Measurements from ENCODE around the gene ZNF799.
"Not testable (repeated sequence)": the region's sequence is repeated elsewhere in the genome, so short reads cannot be mapped to it uniquely, and the experiment has no call there.

ZNF799 gene

DNA sequence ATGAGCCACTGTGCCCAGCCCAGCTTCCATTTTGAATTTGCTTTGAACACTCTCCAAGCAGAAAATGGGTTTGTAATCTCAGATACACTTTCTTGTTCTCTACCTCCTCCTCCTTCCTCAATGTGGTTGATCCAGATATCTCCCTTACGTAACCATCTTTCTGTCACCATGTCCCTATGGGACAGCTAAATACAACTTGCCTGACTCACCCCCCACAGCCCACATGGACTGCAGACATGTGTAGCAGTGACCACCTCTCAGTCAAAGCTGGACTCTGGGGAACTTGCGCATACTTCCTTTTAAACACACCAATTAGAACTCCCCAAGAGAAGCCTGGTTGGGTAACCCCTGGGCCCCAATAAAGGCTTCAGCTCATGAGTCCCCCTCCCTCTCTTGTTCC lies 10.8 kb upstream of the ZNF799 start:
- H3K9me3 ChIP-seq (ENCODE audit: control insufficient read depth, low read length), result no peaks in the 10 kb centered on the region

GRCh38 chr19:12399901-12400632 lies 1.0 kb downstream of the ZNF799 start:
- WGBS, 2 experiments (ENCODE audit: insufficient coverage in 2 of 2), result 2 to 10% methylated on average over 14 to 15 of the region's 23 CpGs
- peak overlapping the region; percentile 69 for H3K27ac ChIP-seq (ENCODE audit: low read depth, low read length, severe bottlenecking)
- H3K4me3 ChIP-seq (ENCODE audit: extremely low read depth, insufficient read depth, low read length, poor library complexity, severe bottlenecking), result peak overlapping the region; percentile 65

More for the DNA sequence above, 10.8 kb upstream of the ZNF799 start:
- WGBS, 2 experiments (ENCODE audit: insufficient coverage in 2 of 2), result 75 to 91% methylated on average over 1 to 2 of the region's 2 CpGs
- H3K4me3 ChIP-seq (ENCODE audit: extremely low read depth, insufficient read depth, low read length, poor library complexity, severe bottlenecking), result no peak overlapping the region
- H3K27ac ChIP-seq (ENCODE audit: low read depth, low read length, severe bottlenecking), result no peak overlapping the region
- no peaks in the 10 kb centered on the region for H3K36me3 ChIP-seq (ENCODE audit: control insufficient read depth, insufficient read depth, low read length)
- H3K4me1 ChIP-seq (ENCODE audit: control insufficient read depth, insufficient read depth, low read length, poor library complexity, severe bottlenecking), result no peaks in the 10 kb centered on the region

GRCh38 chr19:12391148-12391547 lies 9.9 kb downstream of the ZNF799 start:
- H3K27ac ChIP-seq (ENCODE audit: low read depth, low read length, severe bottlenecking); H3K4me3 ChIP-seq (ENCODE audit: extremely low read depth, insufficient read depth, low read length, poor library complexity, severe bottlenecking); H3K4me1 ChIP-seq (ENCODE audit: control insufficient read depth, insufficient read depth, low read length, poor library complexity, severe bottlenecking): not testable (repeated sequence)
- WGBS, 2 experiments (ENCODE audit: insufficient coverage in 2 of 2), result 89 to 95% methylated on average over 5 to 6 of the region's 6 CpGs
- Histone ChIP-seq H3K9me3 (ENCODE audit: control insufficient read depth, low read length) (peaks cover 21% of the 10 kb centered on the region), H3K36me3 (ENCODE audit: control insufficient read depth, insufficient read depth, low read length) (peaks cover 45% of the 10 kb centered on the region)

More at GRCh38 chr19:12399901-12400632, 1.0 kb downstream of the ZNF799 start:
- not testable (repeated sequence) for H3K36me3 ChIP-seq (ENCODE audit: control insufficient read depth, insufficient read depth, low read length); H3K9me3 ChIP-seq (ENCODE audit: control insufficient read depth, low read length); H3K4me1 ChIP-seq (ENCODE audit: control insufficient read depth, insufficient read depth, low read length, poor library complexity, severe bottlenecking)

DNA sequence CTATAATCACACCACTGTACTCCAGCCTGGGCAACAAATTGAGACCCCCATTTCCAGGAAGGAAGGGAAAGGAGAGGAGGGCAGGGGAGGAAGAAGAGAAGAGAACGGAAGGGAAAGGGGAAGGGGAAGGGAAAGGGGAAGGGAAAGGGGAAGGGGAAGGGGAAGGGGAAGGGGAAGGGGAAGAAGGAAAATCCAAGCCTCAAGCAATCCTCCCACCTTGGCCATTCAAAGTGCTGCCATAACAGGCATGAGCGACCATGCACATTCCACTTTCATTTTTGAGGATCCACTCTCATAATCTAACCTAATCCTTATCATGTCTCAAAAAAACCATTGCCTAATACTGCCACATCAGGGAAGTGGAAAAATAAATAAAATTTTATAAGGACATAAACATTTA lies 14.7 kb downstream of the ZNF799 start:
- not testable (repeated sequence) for H3K4me3 ChIP-seq (ENCODE audit: extremely low read depth, insufficient read depth, low read length, poor library complexity, severe bottlenecking); H3K4me1 ChIP-seq (ENCODE audit: control insufficient read depth, insufficient read depth, low read length, poor library complexity, severe bottlenecking); H3K27ac ChIP-seq (ENCODE audit: low read depth, low read length, severe bottlenecking); H3K9me3 ChIP-seq (ENCODE audit: control insufficient read depth, low read length)
- WGBS, 2 experiments (ENCODE audit: insufficient coverage in 2 of 2), result no CpG with 5 or more reads among the region's 2 CpGs
- peaks cover 29% of the 10 kb centered on the region for H3K36me3 ChIP-seq (ENCODE audit: control insufficient read depth, insufficient read depth, low read length)

DNA sequence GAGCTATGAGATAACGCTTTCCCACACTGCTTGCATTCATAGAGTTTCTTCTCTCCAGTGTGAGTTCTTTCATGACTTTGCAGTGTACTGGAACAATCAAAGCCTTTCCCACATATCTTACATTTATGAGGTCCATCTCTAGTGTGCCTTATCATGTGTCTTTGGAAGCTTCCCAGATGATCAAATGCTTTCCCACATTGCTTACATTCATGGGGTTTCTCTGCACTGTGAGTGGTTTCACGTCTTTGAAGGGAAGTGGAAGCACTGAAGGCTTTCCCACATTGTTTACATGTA lies 20.7 kb downstream of the ZNF799 start:
- H3K4me3 ChIP-seq (ENCODE audit: extremely low read depth, insufficient read depth, low read length, poor library complexity, severe bottlenecking), result no peak overlapping the region
- peaks cover 49% of the 10 kb centered on the region for H3K9me3 ChIP-seq (ENCODE audit: control insufficient read depth, low read length)
- 100% methylated on average over 1 of the region's 2 CpGs for WGBS, 2 experiments (ENCODE audit: insufficient coverage in 2 of 2)
- H3K36me3 ChIP-seq (ENCODE audit: control insufficient read depth, insufficient read depth, low read length), result peaks cover 7% of the 10 kb centered on the region
- H3K27ac ChIP-seq (ENCODE audit: low read depth, low read length, severe bottlenecking), result no peak overlapping the region
- H3K4me1 ChIP-seq (ENCODE audit: control insufficient read depth, insufficient read depth, low read length, poor library complexity, severe bottlenecking), result no peaks in the 10 kb centered on the region

GRCh38 chr19:12379732-12380443 lies 21.2 kb downstream of the ZNF799 start:
- Histone ChIP-seq H3K4me1 (ENCODE audit: control insufficient read depth, insufficient read depth, low read length, poor library complexity, severe bottlenecking) (no peaks in the 10 kb centered on the region), H3K27ac (ENCODE audit: low read depth, low read length, severe bottlenecking) (no peak overlapping the region), H3K4me3 (ENCODE audit: extremely low read depth, insufficient read depth, low read length, poor library complexity, severe bottlenecking) (no peak overlapping the region), H3K36me3 (ENCODE audit: control insufficient read depth, insufficient read depth, low read length) (peaks cover 7% of the 10 kb centered on the region), H3K9me3 (ENCODE audit: control insufficient read depth, low read length) (peaks cover 49% of the 10 kb centered on the region)
- 81 to 94% methylated on average over 3 of the region's 5 CpGs for WGBS, 2 experiments (ENCODE audit: insufficient coverage in 2 of 2)

DNA sequence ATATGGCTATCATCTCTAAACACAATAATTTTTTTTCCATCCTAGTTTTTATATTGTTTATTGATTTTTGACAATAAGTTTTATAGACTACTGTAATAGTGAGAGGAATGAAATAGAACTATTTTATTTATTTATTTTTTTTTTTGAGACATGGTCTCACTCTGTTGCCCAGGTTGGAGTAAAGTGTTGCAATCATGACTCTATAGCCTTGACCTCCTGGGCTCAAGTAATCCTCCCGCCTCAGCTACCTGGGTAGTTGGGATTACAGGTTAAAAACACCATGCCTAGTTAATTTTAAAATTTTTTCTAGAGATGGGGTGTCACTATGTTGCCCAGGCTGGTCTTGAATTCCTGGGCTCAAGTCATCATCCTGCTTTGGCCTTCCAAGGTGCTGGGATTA lies 27.0 kb downstream of the ZNF799 start:
- H3K4me1 ChIP-seq (ENCODE audit: control insufficient read depth, insufficient read depth, low read length, poor library complexity, severe bottlenecking), result no peaks in the 10 kb centered on the region
- no peaks in the 10 kb centered on the region for H3K36me3 ChIP-seq (ENCODE audit: control insufficient read depth, insufficient read depth, low read length)
- WGBS, 2 experiments (ENCODE audit: insufficient coverage in 2 of 2), result no CpG with 5 or more reads among the region's 1 CpG
- no peak overlapping the region for H3K4me3 ChIP-seq (ENCODE audit: extremely low read depth, insufficient read depth, low read length, poor library complexity, severe bottlenecking)
- H3K9me3 ChIP-seq (ENCODE audit: control insufficient read depth, low read length), result peaks cover 30% of the 10 kb centered on the region
- no peak overlapping the region for H3K27ac ChIP-seq (ENCODE audit: low read depth, low read length, severe bottlenecking)

GRCh38 chr19:12365236-12366162 lies 35.6 kb downstream of the ZNF799 start, which contains the start of gene ZNF442:
TSS of gene ZNF442 (minus strand) at chr19:12365683. CDS start at chr19:12363631, 2,052 bp downstream.
- WGBS, 2 experiments (ENCODE audit: insufficient coverage in 2 of 2), result 0 to 1% methylated on average over 39 to 44 of the region's 51 CpGs
- Histone ChIP-seq H3K9me3 (ENCODE audit: control insufficient read depth, low read length) (peaks cover 26% of the 10 kb centered on the region), H3K4me3 (ENCODE audit: extremely low read depth, insufficient read depth, low read length, poor library complexity, severe bottlenecking) (peak within 1 kb of the TSS; percentile 76), H3K4me1 (ENCODE audit: control insufficient read depth, insufficient read depth, low read length, poor library complexity, severe bottlenecking) (no peaks in the 10 kb centered on the region), H3K27ac (ENCODE audit: low read depth, low read length, severe bottlenecking) (peak within 1 kb of the TSS; percentile 95), H3K36me3 (ENCODE audit: control insufficient read depth, insufficient read depth, low read length) (peaks cover 7% of the 10 kb centered on the region)

DNA sequence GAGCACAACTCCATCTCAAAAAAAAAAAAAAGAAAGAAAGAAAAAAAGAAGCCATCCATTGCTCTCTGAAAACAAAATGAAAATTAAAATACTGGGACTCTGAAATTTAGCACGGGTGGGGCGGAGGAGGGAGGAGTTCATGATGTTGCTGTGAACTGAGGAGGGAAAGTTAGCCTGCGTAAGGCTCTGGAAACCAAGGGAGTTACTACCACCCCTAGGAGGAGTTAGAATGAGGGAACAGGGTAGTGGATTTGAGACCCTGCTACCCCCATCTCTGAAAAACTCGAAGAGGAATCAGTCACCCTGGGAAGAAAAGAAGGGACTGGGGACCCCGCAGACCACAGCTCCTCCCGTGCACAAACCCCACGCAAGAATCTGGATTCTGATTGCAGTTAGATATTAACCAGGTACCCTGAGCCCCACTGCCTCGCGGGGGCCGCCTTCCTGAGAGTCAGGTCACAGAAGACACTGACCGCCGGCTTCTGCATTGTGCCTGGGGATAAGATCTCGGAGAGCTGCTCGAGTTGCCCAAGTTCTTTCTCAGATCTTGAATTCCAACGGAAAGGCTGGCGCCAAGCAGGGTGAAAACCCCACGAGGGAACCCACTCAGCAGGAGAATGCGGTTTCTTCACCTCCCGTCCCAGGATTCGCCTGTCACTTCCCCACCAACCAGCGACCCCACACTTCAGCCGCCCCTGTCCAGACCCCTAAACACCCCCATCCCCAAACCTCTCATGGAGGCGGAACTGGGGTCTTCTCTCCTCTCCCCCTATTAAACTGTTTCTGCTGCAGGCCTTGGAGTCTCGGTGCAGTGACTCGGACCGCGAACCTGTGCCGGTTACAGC lies 36.5 kb downstream of the ZNF799 start:
- peaks cover 30% of the 10 kb centered on the region for H3K9me3 ChIP-seq (ENCODE audit: control insufficient read depth, low read length)
- peaks cover 7% of the 10 kb centered on the region for H3K36me3 ChIP-seq (ENCODE audit: control insufficient read depth, insufficient read depth, low read length)
- WGBS, 2 experiments (ENCODE audit: insufficient coverage in 2 of 2), result 18 to 25% methylated on average over 23 to 27 of the region's 28 CpGs
- H3K27ac ChIP-seq (ENCODE audit: low read depth, low read length, severe bottlenecking), result peak overlapping the region; percentile 95
- H3K4me1 ChIP-seq (ENCODE audit: control insufficient read depth, insufficient read depth, low read length, poor library complexity, severe bottlenecking), result no peaks in the 10 kb centered on the region
- peak overlapping the region; percentile 76 for H3K4me3 ChIP-seq (ENCODE audit: extremely low read depth, insufficient read depth, low read length, poor library complexity, severe bottlenecking)

DNA sequence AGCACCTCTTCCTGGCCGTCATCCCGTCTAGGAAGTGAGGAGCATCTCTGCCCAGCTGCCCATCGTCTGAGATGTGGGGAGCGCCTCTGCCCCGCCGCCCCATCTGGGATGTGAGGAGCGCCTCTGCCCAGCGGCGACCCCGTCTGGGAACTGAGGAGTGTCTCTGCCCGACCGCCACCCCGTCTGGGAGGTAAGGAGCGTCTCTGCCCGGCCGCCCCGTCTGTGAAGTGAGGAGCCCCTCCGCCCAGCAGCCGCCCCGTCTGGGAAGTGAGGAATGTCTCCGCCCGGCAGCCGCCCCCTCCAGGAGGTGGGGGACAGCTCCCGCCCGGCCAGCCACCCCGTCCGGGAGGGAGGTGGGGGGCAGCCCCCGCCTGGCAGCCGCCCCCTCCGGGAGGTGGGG lies 38.8 kb downstream of the ZNF799 start:
- H3K27ac ChIP-seq (ENCODE audit: low read depth, low read length, severe bottlenecking); H3K36me3 ChIP-seq (ENCODE audit: control insufficient read depth, insufficient read depth, low read length); H3K4me3 ChIP-seq (ENCODE audit: extremely low read depth, insufficient read depth, low read length, poor library complexity, severe bottlenecking); H3K4me1 ChIP-seq (ENCODE audit: control insufficient read depth, insufficient read depth, low read length, poor library complexity, severe bottlenecking): not testable (repeated sequence)
- 93 to 98% methylated on average over 17 to 30 of the region's 30 CpGs for WGBS, 2 experiments (ENCODE audit: insufficient coverage in 2 of 2)
- peaks cover 44% of the 10 kb centered on the region for H3K9me3 ChIP-seq (ENCODE audit: control insufficient read depth, low read length)
